Stomach (tissue), 9 donors: ENCODE results near the gene TBL1XR1. TPM values are rescaled to one million over a fixed set of nuclear protein-coding genes. Genes with fewer than 3 reads are reported as not detected.
"Not testable (repeated sequence)": the region's sequence is repeated elsewhere in the genome, so short reads cannot be mapped to it uniquely, and the experiment has no call there.

Source experiments
- DNase-seq, 2 donors: peaks; one replicate each; pipeline versions ENCODE4 v3.0.0 to v3.0.0-alpha.2; 2013 to 2019
- H3K27ac ChIP-seq, 5 donors: fragments of 200-600 bp in 4 of 5; sonication (generic) in 4 of 5; one replicate each; pipeline ENCODE4 v1.5.1; 2013 to 2019; ENCODE audit warnings: mild to moderate bottlenecking in 1 of 5, moderate library complexity in 1 of 5
- H3K27me3 ChIP-seq, 3 donors: fragments of 200-600 bp; sonication (generic); one replicate each; pipeline ENCODE4 v1.5.1; 2017 to 2019; ENCODE audit warnings: mixed run types in 1 of 3
- H3K36me3 ChIP-seq, 4 donors: fragments of 200-600 bp; sonication (generic); 1 replicate in 3 of 4; 2 replicates in 1 of 4; pipeline ENCODE4 v1.5.1; 2016 to 2019
- H3K4me1 ChIP-seq, 4 donors: fragments of 200-600 bp; sonication (generic); one replicate each; pipeline ENCODE4 v1.5.1; 2016 to 2019
- H3K4me3 ChIP-seq, 4 donors: fragments of 200-600 bp; sonication (generic) in 3 of 4; one replicate each; pipeline ENCODE4 v1.5.1; 2016 to 2019; ENCODE audit warnings: mild to moderate bottlenecking in 1 of 4
- H3K9me3 ChIP-seq, 4 donors: fragments of 200-600 bp; sonication (generic); one replicate each; pipeline ENCODE4 v1.5.1; 2016 to 2019
- EP300 ChIP-seq: sonication (generic); formaldehyde crosslinking; IDR thresholded peaks from one replicate; pipeline ENCODE4 v1.6.1; 2017; ENCODE audit warnings: antibody characterized with exemption
- POLR2A ChIP-seq, 4 donors: fragments of 450-650 bp; IDR thresholded peaks; one replicate each; pipeline ENCODE4 v1.6.1; 2016; ENCODE audit warnings: antibody characterized with exemption in 4 of 4, control low read depth in 2 of 4, mild to moderate bottlenecking in 1 of 4, moderate library complexity in 1 of 4
- POLR2AphosphoS5 ChIP-seq, 3 donors: sonication (generic); formaldehyde crosslinking; IDR thresholded peaks; one replicate each; pipeline ENCODE4 v1.6.1; 2016; ENCODE audit warnings: antibody characterized with exemption in 3 of 3
- WGBS, 5 donors: extraction: QIAGEN DNeasy Blood & Tissue Kit in 3 of 5; methylation state at CpG; one replicate each; pipeline versions ENCODE4 v1.1.5 to v1.1.7; 2013 to 2018; 5-methylcytosine and 5-hydroxymethylcytosine counted together
- intact Hi-C: fragments of 100-400 bp; cut with DNase I; formaldehyde crosslinking; loops from one replicate; pipeline ENCODE4 v1.15.1; 2023; ENCODE audit warnings: low total_unique reads
- polyA plus RNA-seq, 3 donors: library from polyadenylated mRNA; stranded (reverse); fragments of 200-250 nt; gene quantifications; one replicate each; pipeline ENCODE4 v1.2.3, GENCODE V29; 2013
- total RNA-seq, 5 donors: library from RNA; depleted of rRNA; stranded (reverse); fragments of >200 nt; gene quantifications; one replicate each; pipeline versions ENCODE4 v1.1.0 to v1.2.3, GENCODE V29; 2014 to 2016
- TF ChIP-seq, protein P1 (sequence below), 7 experiments: fragments of 450-650 bp in 4 of 7; fragments of 200-600 bp in 3 of 7; sonication (generic) in 3 of 7; IDR thresholded peaks; one replicate each; pipeline ENCODE4 v1.5.1; 2016 to 2019; ENCODE audit warnings: antibody characterized with exemption in 7 of 7, control low read depth in 2 of 7, mild to moderate bottlenecking in 1 of 7
- donor health status: healthy with polysubstance abuse.
- donor health status: Bipolar disorder and iron deficiency.
- donor health status: healthy.

TBL1XR1 gene
- total and polyA plus RNA-seq, 8 donors = 11.6 to 217 (median 41.1) TPM

DNA sequence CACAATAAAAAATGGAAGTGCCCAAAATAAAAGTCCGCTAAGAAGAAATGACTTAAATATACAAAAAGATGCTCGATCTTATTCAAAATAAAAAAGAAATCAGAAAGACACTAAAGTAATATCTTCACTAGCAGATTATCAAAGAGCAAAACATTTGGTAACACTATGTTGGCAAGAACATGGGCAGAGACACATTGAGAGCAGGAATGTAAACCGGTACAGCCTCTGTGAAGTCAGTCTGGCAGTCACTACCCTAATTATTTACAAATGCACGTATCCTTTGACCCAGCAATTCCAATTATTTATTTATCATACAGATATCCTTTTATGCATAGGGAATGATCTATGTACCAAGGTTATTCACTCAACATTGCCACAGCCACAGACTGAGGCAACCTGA lies 34.5 kb downstream of the TBL1XR1 start:
- Histone ChIP-seq H3K4me1 (peaks cover 0 to 60% (median 29%) of the 10 kb centered on the region in 4 donors), H3K36me3 (peaks cover 0 to 9% (median 3%) of the 10 kb centered on the region in 4 donors), H3K9me3 (no peaks in the 10 kb centered on the region), H3K27ac (no peak overlapping the region), H3K4me3 (no peak overlapping the region), H3K27me3 (no peaks in the 10 kb centered on the region)
- WGBS, 5 donors = 52 to 66% (median 53%) methylated on average over 4 of the region's 4 CpGs
- intact Hi-C loops = no loop called here
- TF ChIP-seq POLR2A (IDR thresholded peaks at IDR 0.05) (no peak), EP300 (no peak), POLR2AphosphoS5 (IDR thresholded peaks at IDR 0.05) (no peak)
- TF ChIP-seq, protein P1, sequence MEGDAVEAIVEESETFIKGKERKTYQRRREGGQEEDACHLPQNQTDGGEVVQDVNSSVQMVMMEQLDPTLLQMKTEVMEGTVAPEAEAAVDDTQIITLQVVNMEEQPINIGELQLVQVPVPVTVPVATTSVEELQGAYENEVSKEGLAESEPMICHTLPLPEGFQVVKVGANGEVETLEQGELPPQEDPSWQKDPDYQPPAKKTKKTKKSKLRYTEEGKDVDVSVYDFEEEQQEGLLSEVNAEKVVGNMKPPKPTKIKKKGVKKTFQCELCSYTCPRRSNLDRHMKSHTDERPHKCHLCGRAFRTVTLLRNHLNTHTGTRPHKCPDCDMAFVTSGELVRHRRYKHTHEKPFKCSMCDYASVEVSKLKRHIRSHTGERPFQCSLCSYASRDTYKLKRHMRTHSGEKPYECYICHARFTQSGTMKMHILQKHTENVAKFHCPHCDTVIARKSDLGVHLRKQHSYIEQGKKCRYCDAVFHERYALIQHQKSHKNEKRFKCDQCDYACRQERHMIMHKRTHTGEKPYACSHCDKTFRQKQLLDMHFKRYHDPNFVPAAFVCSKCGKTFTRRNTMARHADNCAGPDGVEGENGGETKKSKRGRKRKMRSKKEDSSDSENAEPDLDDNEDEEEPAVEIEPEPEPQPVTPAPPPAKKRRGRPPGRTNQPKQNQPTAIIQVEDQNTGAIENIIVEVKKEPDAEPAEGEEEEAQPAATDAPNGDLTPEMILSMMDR (IDR thresholded peaks at IDR 0.05) = no peak
- no peak for DNase-seq

DNA sequence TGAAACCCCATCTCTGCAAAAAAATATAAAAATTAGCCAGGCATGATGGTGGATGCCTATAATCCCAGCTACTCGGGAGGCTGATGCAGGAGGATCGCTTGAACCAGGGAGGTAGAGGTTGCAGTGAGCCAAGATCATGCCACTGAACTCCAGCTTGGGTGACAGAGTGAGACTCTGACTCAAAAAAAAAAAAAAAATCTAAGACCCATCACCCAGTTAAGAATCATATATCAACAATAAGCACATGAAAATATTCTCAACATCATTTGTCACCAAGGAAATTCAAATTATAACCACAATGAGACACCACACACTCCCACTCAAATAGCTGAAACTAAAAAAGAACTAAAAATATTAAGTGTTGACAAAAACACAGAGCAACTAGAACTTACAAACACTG lies 35.7 kb downstream of the TBL1XR1 start:
- peaks cover 0 to 60% (median 30%) of the 10 kb centered on the region in 4 donors for H3K4me1 ChIP-seq
- H3K4me3 ChIP-seq, H3K9me3 ChIP-seq, DNase-seq, H3K27me3 ChIP-seq, intact Hi-C loops, H3K36me3 ChIP-seq, H3K27ac ChIP-seq: not testable (repeated sequence)
- WGBS, 5 donors = 95 to 100% (median 97%) methylated on average over 2 of the region's 2 CpGs

DNA sequence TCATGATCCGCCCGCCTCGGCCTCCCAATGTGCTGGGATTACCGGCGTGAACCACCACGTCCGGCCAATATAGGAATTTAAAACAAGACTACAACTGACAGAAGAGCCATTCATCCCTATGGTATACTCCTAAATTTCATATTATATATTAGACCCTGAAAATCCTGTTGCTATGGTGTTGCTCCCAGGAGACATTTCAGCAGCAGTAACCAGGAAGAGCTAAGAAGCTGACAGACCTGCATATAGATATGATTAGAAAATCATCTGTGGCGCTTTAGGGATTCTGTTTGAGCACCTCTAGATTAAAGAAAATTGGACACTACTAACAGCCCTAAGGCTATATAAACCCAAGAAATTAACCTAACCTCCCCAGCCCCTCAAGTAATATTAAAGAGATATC lies 38.8 kb downstream of the TBL1XR1 start:
- no peaks in the 10 kb centered on the region for H3K9me3 ChIP-seq
- 92 to 98% (median 98%) methylated on average over 8 of the region's 8 CpGs for WGBS, 5 donors
- TF ChIP-seq EP300 (no peak), POLR2AphosphoS5 (IDR thresholded peaks at IDR 0.05) (no peak), POLR2A (IDR thresholded peaks at IDR 0.05) (no peak)
- TF ChIP-seq, protein P1 (IDR thresholded peaks at IDR 0.05) = no peak

DNA sequence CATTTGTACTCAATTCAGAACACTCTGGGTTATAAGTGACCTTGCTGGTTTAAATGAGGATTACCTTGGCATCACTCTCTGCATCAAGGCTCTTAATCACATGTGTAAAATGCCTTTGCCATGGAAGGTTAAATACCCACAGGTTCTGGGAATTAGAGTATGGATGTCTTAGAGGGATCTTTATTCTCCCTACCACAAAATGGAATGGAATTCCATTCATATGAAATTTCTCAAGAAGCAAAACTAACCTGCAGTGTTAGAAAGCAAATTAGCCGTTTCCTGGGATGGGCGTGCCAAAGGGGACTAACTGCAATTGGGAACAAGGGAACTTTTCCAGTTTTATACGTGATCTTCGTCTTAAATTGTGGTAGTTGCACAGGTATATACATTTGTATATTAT lies 39.8 kb downstream of the TBL1XR1 start:
- Histone ChIP-seq H3K27me3 (no peaks in the 10 kb centered on the region), H3K4me3 (no peak overlapping the region), H3K36me3 (peaks cover 0 to 9% (median 3%) of the 10 kb centered on the region in 4 donors), H3K9me3 (no peaks in the 10 kb centered on the region), H3K4me1 (peaks cover 3 to 59% (median 24%) of the 10 kb centered on the region in 4 donors), H3K27ac (no peak overlapping the region)
- intact Hi-C loops = no loop called here
- TF ChIP-seq, protein P1 (IDR thresholded peaks at IDR 0.05) = no peak
- TF ChIP-seq POLR2AphosphoS5 (IDR thresholded peaks at IDR 0.05) (no peak), POLR2A (IDR thresholded peaks at IDR 0.05) (no peak), EP300 (no peak)
- 74 to 78% (median 75%) methylated on average over 4 of the region's 4 CpGs for WGBS, 5 donors
- DNase-seq = no peak

More for the DNA sequence above, 38.8 kb downstream of the TBL1XR1 start:
- intact Hi-C loops = no loop called here
- H3K4me1 ChIP-seq = peaks cover 4 to 57% (median 30%) of the 10 kb centered on the region in 4 donors
- no peak overlapping the region for H3K4me3 ChIP-seq
- H3K27me3 ChIP-seq = no peaks in the 10 kb centered on the region
- no peak for DNase-seq
- peaks cover 0 to 9% (median 3%) of the 10 kb centered on the region in 4 donors for H3K36me3 ChIP-seq
- H3K27ac ChIP-seq = no peak overlapping the region

DNA sequence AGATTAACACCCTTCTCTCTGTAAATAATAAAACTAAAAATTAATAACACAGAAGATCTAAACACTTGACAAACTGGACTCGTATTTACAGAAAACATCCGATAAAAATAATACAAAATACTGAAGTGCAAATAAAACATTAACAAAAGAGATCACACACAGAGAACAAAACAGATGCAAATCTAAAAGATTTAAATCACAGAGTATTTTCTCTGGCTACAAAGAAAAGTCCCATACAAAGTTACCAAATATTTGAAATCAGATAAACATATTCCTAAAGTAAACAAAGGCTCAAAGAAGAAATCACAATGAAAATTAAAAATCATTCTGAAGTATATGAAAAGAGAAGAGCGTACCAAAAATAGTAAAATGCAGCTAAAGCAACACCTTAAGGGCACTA lies 42.5 kb downstream of the TBL1XR1 start:
- WGBS, 5 donors = 26 to 68% (median 44%) methylated on average over 3 of the region's 3 CpGs
- DNase-seq = no peak
- no peak overlapping the region for H3K4me3 ChIP-seq
- H3K9me3 ChIP-seq = no peaks in the 10 kb centered on the region
- H3K27me3 ChIP-seq = no peaks in the 10 kb centered on the region
- no peaks in the 10 kb centered on the region for H3K36me3 ChIP-seq
- H3K4me1 ChIP-seq = peaks cover 23 to 73% (median 35%) of the 10 kb centered on the region in 4 donors
- intact Hi-C loops = no loop called here
- TF ChIP-seq EP300 (no peak), POLR2AphosphoS5 (IDR thresholded peaks at IDR 0.05) (no peak), POLR2A (IDR thresholded peaks at IDR 0.05) (no peak)
- TF ChIP-seq, protein P1 (IDR thresholded peaks at IDR 0.05) = no peak
- peak overlapping the region in 2 of 5 donors; percentile 38 to 47 for H3K27ac ChIP-seq
